SKM-1 (cell line): ENCODE measurements around the gene SDCCAG8.

Experiments
- DNase-seq: peaks from one replicate; lab custom pipeline; 2025; ENCODE audit not compliant: unreplicated experiment; lab: John Stamatoyannopoulos, UW

SDCCAG8 gene

GRCh38 chr1:243281672-243282071 is 25.8 kb downstream of the SDCCAG8 start:
- DNase-seq, result no peak

- DNase-seq, result peak; percentile 62
Measured at GRCh38 chr1:243286409-243287122, 30.7 kb downstream of the SDCCAG8 start.

DNA sequence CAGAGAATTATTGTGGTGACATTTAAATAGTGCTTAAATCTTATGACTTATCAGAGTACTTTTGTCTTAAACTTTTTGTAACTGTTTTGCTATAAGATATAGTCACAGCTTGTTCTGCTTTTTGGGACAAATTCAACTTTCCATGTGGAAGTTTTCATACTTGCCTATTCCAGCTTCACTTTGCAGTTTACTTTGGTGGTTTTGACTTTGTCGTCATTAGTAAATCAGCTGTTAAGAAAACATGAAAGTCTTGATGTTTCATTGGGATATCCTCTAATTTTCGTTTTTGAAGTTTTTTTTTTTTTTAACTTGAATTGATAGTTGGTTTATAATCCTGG is 31.3 kb downstream of the SDCCAG8 start:
- DNase-seq, result no peak

DNA sequence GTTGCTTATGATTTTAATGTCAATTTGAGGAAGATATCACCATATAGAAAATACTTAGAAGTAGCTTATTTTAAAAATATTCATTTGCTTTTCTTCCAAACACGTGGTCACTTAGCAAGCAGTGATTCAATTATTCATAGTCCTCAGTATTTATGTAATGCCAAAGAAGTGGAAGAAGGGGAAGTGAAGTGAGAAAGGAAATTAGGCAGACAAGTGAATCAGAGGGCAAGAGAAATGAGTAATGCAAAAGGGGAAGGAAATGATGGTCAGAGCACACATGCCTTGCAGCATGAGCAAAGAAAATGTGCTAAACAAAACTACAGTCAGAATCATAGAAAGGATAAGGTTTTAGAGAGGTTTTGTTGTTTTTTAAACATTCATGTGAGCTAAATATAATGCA is 31.8 kb downstream of the SDCCAG8 start:
- peak; percentile 98 for DNase-seq

GRCh38 chr1:243288062-243288461 is 32.2 kb downstream of the SDCCAG8 start:
- no peak for DNase-seq

- no peak for DNase-seq
Measured at GRCh38 chr1:243291292-243291691, 35.5 kb downstream of the SDCCAG8 start.

DNA sequence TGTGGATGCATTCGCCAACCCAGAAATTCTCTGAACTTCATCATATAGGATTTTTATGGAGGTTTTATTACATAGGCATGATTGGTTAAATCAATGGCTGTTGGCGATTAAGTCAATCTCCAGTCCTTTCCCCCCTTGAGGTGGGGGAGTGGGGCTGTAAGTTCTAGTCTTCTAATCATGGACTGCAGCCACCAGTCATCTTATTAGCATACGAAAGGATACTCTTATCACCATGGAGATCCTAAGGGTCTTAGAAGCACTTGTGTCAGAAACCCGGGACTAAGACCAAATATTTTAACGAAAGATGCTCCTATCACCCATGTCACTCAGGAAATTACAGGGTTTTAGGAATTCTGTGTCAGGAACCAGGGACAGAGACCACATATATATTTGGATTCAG is 36.3 kb downstream of the SDCCAG8 start:
- no peak for DNase-seq

DNA sequence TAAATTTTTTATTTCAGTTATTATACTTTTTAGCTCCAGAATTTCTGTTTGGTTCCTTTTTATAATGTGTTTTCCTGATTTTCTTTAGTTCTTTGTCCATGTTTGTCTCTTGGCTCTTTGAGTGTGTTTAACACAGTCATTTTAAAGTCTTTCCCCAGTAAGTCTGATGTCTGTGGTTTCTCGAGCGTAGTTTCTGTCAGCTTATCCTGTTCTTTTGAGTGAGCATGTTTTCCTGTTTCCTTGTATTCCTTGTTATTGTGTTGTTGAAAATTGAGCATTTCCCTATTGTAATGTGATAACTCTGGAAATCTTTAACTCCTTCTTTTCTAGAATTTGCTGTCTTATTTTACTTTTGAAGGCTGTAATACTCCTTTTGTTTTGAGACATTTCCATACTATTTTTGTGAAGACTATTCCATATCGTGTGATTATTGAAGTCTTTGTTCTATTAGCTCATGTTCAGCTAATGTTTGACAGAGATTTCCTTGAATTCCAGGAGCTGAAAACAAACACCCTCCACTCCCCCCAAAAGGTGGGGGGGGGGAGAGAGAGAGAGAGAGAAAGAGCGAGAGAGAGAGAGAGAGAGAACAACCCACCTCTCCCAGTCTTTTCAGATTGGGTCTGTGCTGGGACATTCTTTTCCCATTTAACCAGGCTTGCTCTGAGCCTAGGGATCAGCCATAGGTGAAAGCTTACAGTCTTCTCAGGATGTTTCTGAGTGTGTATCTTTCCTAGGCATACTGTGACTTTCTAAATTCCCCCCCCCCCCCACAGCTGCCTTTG is 38.3 kb downstream of the SDCCAG8 start:
- no peak for DNase-seq

GRCh38 chr1:243294723-243295121 is 38.9 kb downstream of the SDCCAG8 start:
- DNase-seq, result no peak

DNA sequence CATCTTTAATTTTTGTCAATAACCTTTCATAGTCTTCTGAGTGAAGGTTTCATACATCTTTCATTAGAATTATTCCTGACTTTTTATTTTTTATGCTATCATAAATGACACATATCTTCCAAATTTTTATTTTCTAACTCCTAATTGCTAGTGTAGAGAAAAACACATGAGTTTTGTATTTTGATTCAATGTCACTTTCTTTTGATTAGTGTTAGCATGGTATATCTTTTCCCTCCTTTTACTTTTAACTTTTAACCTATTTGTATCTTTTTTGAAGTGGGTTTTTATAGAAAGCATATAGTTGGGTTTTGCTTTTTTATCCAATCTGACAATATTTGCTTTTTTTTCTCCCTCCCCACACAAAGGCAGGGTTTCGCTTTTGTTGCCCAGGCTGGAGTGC is 43.2 kb downstream of the SDCCAG8 start:
- DNase-seq, result no peak

GRCh38 chr1:243301059-243301458 is 45.2 kb downstream of the SDCCAG8 start:
- DNase-seq, result no peak

GRCh38 chr1:243311809-243312208 is 56.0 kb downstream of the SDCCAG8 start:
- no peak for DNase-seq

DNA sequence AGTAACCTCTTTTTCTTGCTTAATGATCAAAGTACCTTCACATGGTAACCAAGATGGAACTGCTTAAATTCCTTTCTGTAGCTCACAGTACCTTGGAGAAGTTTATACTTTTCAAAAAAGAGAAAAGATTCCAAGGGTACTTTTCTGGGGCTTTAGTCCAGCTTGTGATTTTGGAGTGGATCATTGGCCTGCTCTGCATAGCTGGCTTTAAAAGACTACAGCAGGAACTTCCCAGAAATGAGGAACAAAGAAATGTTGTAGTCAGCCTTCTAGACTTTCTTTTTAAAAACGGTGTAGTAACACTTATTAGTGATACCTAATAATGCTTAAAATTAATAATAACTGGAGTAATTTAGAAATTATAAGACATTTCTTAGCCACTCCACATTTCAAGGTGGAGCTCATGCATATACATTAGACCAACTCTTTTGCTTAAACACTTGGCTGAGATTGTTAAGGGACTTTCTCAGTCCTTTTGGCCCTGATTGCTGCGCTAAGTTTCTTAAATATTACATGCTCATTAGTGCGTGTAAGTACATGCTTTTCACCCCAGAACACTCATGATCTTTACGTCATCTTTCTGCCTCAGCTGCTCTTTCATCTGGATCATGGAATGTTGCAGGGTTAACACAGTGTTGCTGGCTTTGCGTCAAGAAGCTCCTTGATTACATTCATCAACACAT is 57.3 kb downstream of the SDCCAG8 start:
- DNase-seq, result no peak

GRCh38 chr1:243313635-243314536 is 58.0 kb downstream of the SDCCAG8 start:
- DNase-seq, result no peak

- DNase-seq, result no peak
Measured at GRCh38 chr1:243315455-243315854, 59.6 kb downstream of the SDCCAG8 start.

- DNase-seq, result no peak
Measured at GRCh38 chr1:243315893-243316292, 60.1 kb downstream of the SDCCAG8 start.

DNA sequence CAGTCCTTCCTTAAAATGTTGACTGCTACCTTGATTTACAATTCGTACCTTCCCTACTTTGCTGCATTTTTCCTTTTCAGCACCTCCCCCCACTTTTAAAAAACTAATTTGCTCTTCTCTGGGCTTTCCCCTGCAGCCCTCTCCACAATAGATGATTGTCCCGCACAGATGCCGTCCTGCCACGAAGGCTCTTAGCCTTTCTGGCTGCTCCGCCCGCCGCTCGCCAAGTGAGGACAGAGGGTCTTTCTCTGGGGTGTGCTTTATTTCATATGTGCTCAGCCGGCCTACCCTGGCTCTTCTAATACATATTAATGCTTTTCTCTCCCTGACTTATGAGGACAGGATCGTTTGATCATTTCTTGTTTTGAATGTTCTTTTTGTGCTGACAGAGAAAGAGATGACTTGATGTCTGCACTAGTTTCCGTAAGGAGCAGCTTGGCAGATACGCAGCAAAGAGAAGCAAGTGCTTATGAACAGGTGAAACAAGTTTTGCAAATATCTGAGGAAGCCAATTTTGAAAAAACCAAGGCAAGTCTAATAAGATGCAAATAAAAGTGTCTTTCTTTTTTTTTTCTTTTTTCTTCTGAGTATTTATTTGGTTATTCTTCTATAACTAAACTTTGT is 60.6 kb downstream of the SDCCAG8 start:
- no peak for DNase-seq

- DNase-seq, result no peak
Measured at GRCh38 chr1:243320224-243320623, 64.4 kb downstream of the SDCCAG8 start.

- no peak for DNase-seq
Measured at GRCh38 chr1:243322326-243322725, 66.5 kb downstream of the SDCCAG8 start.

DNA sequence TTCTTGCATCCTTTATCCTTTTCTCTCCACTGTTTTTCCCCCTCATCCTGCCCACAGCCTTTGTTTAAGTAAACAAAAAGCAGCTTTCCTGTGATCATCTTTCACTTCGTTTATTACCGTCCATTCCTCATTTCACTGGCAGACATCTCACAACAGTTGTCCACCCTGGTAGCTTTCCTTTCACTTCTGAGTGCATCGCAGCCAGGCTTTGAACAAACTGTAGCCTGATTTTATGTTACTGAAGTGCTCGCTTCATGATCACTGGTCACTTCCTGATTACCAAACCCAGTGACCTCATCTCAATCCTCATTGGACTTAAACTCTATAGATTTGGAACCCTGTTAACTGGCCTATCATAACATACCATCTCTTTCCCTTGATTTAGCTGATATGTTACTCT is 67.7 kb downstream of the SDCCAG8 start:
- no peak for DNase-seq
